Stimulated activated CD8-positive, alpha-beta memory T cell treated with anti-CD3 and anti-CD28 coated beads, Interleukin-12 subunit alpha, Interleukin-12 subunit beta, amount 100 ng/mL, for 24 hours (primary cell): Measurements from ENCODE around the gene TATDN3.
"Not testable (repeated sequence)": the region's sequence is repeated elsewhere in the genome, so short reads cannot be mapped to it uniquely, and the experiment has no call there.

Source experiments
- DNase-seq: peaks from one replicate; pipeline ENCODE4 v3.0.0-alpha.2; 2020; ENCODE audit errors: extremely low read depth

TATDN3 gene

DNA sequence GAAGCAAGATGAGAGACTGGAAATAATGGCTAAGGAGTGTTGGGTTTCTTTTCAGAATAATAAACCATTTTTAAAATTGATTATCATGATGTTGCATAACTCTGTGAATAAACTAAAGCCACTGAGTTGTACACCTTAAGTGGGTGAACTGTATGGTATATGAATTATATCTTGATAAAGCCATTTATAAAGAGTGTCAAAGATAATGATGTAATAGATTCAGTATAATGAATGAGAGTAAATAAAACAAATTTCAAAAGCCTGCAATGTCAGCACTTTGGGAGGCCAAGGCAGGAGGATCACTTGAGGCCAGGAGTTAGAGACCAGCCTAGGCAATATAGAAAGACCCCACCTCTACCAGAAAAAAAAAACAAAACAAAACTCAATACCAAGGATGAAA is 16.5 kb upstream of the TATDN3 start:
- no peak for DNase-seq

DNA sequence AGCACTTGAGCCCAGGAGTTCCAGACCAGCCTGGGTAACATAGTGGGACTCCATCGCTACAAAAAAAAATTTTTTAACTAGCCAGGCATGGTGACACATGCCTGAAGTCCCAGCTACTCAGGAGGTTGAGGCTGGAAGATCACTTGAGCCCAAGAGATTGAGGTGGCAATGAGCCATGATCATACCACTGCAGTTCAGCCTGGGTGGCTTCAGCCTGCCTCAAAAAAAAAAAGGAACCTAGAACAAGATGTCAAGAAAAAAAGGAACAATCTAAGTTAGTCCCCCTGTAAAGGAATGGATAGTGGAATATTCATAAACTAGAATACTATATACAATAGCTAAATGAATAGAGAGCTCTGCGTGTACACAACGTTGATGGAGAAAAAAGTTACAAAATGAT is 14.5 kb upstream of the TATDN3 start:
- no peak for DNase-seq

DNA sequence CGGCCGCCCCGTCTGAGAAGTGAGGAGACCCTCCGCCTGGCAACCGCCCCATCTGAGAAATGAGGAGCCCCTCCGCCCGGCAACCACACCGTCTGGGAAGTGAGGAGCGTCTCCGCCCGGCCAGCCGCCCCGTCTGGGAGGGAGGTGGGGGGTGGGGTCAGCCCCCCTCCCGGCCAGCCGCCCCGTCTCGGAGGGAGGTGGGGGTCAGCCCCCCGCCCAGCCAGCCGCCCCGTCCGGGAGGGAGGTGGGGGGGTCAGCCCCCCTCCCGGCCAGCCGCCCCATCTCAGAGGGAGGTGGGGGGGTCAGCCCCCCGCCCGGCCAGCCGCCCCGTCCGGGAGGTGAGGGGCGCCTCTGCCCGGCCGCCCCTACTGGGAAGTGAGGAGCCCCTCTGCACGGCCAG is 12.6 kb upstream of the TATDN3 start:
- not testable (repeated sequence) for DNase-seq

DNA sequence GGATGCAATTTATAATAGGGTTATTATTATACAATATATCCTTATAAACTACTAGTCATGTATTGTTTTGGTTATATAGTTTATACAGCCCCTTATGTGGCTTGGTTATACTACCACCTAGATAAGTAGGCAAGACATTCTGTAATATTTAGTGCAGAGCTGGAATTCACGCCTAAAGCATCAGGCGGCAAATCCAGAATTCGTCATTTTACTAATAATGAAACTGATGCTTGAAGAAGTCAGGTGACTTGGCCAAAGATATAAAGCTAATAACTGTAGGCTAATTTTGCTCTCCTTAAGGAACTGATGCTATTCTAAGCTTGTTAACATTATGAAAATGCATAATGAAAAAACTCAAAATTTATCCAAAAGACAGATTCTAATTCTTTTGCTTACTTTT is 10.9 kb upstream of the TATDN3 start:
- no peak for DNase-seq

DNA sequence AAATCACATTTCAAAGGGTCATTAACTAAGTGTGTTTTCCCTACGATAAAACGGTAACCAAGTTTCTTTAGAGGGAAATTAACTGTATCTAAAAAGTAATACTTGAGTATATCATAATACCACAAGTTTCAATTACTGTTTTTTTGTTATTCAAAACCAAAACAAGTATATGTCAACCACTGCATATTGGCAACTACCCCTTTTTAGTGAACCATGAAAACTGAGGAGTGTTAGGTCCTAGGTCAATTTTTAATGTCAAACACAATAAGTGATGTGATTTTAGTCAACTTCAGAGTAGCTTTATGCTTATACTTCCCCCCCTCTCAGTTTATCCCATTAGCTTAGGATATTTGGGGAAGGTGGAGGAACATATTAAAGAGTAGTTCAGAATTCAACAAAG is 10.5 kb upstream of the TATDN3 start:
- DNase-seq, result no peak

GRCh38 chr1:212782422-212783154 is 9.1 kb upstream of the TATDN3 start:
- no peak for DNase-seq

DNA sequence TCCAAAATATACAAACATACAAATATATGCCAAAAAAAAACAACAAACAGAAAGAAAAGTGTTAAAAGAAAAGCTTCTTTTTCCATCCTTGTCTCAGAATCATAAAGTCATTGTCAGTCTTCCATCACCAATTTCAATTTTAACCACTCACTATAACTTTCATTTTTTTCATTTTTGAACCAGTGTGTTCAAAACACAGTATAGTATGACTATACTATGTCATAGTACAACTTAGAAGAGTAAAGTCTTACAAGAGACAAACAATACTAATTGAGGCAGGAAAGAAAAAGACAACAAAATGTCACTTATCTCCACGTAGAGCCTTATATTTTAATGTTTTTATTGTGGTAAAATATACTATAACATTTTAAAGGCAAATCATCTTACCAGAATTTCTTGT is 7.7 kb upstream of the TATDN3 start:
- no peak for DNase-seq

GRCh38 chr1:212785871-212786270 is 5.8 kb upstream of the TATDN3 start:
- no peak for DNase-seq

GRCh38 chr1:212791261-212791675 is 426 bp upstream of the TATDN3 start:
- DNase-seq, result no peak

DNA sequence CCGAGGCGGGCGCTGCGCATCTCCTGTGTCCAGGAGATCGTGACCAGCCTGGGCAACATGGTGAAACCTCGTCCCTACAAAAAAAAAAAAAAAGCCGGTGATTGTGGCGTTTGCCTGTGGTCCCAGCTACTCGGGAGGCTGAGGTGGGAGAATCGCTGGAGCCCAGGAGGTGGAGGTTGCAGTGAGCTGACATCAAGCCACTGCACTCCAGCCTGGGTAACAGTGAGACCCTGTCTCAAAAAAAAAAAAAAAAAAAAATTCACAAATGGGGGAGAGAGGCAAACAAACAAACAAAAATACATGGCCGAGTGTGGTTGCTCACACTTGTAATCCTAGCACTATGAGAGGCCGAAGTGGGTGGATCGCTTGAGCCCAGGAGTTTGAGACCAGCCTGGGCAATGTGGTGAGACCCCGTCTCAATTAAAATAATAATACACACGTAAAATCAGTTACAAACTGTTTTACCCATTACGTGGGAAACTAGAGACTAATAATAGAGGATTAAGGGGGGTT is 758 bp downstream of the TATDN3 start:
- no peak for DNase-seq

GRCh38 chr1:212794561-212795014 is 2.9 kb downstream of the TATDN3 start:
- DNase-seq, result no peak

GRCh38 chr1:212797681-212798080 is 6.0 kb downstream of the TATDN3 start:
- no peak for DNase-seq

DNA sequence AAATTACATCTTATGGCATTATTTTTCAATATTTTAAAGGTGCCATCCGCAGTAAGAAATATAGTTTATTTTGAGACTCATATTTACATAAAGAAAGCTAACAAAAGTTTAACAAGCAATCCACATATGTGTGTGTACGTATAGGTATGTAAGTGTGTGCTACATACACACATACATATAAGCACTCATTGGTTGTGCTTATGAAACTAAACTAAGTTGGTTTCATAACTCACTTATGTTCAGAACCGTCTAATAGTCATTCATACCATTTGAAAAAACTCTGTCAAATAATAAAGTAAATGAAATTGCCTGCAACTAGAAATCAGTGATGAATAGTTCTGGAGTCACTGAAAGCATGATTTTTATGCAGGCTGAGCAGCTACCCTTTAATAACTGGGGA is 14.1 kb downstream of the TATDN3 start:
- no peak for DNase-seq

DNA sequence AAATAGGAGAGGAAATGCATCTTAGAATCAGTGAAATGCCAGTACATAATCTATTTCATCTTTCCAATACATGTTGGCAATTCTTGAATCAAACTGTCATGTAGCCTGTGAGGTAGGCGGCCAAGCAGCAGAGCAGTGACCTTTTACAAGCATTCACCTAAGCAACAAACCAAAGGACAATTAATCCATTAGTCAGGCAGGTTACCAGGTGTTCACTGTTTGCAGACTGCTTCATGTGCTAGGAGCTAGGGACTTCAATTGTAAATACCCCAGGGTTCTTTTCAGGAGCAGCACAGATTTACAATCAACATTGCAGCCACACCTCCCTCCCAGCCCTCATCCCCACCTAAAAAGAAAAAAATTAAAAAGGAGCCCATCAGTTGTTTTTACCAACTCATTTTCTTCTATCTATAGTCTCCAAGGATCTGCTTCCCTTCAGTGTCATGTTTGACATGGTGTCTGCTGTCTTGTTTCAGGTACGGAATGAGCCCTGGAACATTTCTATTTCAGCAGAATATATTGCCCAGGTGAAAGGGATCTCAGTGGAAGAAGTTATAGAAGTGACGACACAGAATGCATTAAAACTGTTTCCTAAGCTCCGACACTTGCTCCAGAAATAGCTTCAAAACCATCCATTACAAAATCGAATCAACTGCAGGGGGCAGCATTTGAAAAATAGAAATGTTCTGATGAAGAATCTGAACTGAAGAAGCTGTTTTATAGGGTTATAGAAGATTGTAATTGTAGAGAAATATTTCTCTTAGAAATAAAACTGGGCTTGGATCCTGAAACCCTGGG is 23.0 kb downstream of the TATDN3 start:
- no peak for DNase-seq

GRCh38 chr1:212816567-212817278 is 25.0 kb downstream of the TATDN3 start:
- DNase-seq, result no peak

GRCh38 chr1:212819726-212820125 is 28.0 kb downstream of the TATDN3 start:
- no peak for DNase-seq

DNA sequence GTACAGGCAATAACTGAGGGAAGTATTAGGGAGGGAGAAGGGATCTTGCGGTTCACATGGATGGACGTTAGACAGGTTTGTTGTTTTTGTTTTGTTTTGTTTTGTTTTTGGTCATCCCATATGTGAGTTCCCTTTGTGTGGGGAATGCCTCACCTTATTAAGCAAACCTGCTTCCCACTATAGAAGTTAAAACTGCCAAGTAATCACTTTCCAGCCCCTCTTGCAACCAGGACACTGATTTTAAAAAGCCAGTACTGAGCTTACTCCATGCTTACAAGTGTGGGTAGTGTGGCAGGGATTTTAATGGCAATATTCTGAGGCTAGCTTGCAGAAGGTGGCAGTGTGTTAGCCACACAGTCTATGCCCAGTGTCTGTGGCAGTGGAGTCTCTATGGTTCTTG is 29.3 kb downstream of the TATDN3 start:
- DNase-seq, result no peak

GRCh38 chr1:212822956-212823355 is 31.3 kb downstream of the TATDN3 start:
- DNase-seq, result no peak

- no peak for DNase-seq
These were observed 32.5 kb downstream of the TATDN3 start for GRCh38 chr1:212824201-212824600.

DNA sequence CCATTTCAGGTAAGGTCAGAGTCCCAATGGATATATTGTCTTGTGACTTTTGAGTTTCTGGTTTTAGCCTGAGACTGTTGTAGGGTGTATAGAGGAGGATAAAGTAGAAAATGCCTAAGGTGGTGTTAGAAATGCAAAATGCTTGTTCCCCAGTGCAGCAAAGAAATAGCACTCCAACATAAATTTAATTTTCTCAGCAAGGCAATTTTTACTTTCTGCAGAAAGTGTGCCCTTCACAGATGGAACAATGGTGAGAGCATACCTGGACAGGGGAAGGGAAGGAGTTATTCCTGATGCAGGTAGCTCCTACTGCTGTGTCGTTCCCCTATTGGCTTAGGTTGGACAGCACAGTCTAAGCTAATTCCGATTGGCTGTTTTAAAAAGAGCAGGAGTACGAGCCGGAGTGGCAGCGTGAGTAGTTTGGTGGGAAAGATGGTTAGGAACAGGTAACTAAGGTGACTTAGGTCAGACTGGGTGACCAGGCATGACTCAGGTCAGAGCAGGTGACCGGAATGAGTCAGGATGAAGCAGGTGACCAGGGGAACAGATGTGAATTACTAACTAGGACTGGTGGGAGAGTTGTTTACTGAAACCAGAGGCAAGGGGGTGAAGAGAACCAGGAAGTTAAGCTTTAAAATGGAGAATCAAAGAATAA is 34.2 kb downstream of the TATDN3 start:
- DNase-seq, result no peak

DNA sequence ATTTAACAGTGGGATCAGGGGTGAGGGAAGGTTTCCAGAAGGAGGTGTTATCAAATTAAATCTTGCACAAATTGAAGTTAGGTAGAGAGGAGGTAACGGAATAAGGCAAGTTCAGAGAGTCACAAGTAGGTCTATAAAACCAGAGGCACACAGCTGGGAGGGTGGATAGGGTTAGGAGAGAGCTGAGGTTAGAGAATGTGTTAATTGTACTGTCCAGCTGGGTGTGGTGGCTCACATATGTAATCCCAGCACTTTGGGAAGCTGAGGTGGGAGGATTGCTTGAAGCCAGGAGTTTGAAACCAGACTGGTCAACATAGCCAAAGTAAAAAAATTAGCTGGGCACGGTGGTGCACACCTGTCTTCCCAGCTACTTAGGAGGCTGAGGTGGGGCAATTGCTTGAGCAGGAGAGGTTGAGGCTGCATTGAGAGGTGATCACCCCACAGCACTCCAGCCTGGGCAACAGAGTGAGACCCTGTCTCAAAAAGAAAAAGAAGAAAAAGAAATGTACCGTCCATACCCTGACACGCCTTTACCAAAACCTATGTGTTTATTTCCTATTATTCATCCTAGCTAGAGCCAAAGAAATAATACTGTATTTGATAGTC is 35.6 kb downstream of the TATDN3 start:
- no peak for DNase-seq
